Muscle of arm (tissue), 12 donors: ENCODE data around the gene PIK3C2G. TPM values are rescaled to one million over a fixed set of nuclear protein-coding genes. Genes with fewer than 3 reads are reported as not detected.
"Not testable (repeated sequence)": the region's sequence is repeated elsewhere in the genome, so short reads cannot be mapped to it uniquely, and the experiment has no call there.

Experiments
- DNase-seq: peaks from one replicate; pipeline ENCODE4 v3.0.0-alpha.2; 2013
- polyA plus RNA-seq, 12 donors: library from polyadenylated mRNA; unstranded; fragments of 120-200 nt; gene quantifications; one replicate each; pipeline ENCODE4 v1.2.1, GENCODE V29; 2013; ENCODE audit not compliant: insufficient read length in 12 of 12

The PIK3C2G gene
- polyA plus RNA-seq, 12 donors, result 0.03 to 9.1 (median 0.30) TPM; not detected in 3

DNA sequence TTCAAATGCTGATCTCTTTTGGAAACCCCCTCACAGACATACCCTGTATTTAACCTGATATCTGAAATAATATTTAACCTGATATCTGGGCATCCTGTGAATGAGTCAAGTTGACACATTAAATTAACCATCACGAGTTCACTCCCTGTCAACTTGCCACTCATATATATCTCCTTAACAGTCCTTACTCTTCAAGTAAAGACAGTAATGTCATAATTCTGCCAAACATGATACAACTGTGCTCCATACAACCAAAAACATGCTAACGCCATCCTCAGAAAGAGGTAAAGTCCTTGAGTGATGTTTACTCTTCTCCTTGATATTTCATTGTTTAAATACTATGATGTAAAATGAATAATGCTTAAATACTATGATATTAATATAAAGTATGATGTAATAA is 371.5 kb downstream of the PIK3C2G start:
- DNase-seq, result no peak

- no peak for DNase-seq
Measured at GRCh38 chr12:18634382-18634781, 373.1 kb downstream of the PIK3C2G start.

DNA sequence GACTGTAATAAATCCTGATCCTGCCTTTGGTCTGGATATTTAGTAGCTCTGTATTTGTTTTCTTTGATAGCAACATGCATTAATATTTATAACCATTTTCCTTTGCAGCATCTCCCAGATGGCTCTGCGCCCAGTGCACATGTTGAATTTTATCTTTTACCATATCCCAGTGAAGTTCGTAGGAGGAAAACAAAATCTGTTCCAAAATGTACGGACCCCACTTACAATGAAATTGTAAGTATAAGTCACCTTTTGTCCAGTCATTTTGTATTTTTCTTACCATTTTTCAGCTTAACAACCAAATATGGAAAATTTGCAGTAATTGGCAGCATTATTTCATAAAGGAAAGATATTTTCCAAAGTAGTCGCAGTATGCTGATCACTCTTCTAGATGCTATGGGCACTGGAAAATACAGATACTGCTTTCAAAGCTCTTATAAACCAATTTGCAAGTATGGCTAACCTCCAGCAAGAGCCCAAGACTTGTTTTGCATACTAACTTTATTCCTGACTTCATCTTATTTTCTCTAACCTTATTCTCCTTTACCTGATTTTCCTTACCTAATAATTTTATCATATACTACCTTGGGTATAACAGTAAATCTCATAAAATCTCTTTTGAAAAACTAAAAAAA is 379.1 kb downstream of the PIK3C2G start:
- DNase-seq, result peak; percentile 50

DNA sequence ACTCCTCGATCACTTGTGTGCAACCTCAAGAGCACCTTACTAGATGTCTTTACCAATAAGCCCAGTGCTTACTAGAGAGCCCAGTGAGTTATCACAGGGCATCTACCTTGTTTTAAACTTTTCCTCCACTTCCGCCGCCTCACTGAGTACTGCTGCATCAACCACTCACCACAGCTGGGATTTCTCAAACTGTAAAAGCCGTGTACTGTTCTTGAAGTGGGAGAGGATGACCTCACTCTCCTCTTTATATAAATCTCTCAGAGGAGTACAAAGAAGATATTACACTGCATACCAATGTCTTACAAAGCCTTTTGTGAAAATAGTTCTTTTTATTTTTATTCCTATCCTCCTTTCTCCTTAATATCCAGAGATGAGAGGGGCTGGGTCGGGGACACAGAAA is 382.4 kb downstream of the PIK3C2G start:
- peak; percentile 38 for DNase-seq

DNA sequence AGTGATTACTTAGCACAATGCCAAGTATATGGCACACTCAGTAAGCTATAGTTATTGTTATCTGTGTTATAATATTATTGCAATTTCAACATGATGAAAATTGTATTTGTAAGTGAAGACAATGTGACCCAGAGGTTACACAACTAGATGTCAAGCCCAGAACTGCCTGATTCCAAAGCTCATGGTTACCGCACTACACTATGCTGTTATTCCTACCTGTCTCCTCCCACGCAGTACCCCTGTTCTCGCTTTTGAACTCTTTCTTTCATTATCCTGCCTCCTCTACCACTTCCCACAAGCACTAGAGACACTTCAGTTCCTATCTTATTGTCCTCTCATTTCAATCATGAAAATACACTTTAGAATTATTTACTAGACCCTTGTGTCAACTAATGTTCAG is 383.2 kb downstream of the PIK3C2G start:
- DNase-seq, result no peak

- DNase-seq, result no peak
Measured at GRCh38 chr12:18646286-18646890, 385.1 kb downstream of the PIK3C2G start.

DNA sequence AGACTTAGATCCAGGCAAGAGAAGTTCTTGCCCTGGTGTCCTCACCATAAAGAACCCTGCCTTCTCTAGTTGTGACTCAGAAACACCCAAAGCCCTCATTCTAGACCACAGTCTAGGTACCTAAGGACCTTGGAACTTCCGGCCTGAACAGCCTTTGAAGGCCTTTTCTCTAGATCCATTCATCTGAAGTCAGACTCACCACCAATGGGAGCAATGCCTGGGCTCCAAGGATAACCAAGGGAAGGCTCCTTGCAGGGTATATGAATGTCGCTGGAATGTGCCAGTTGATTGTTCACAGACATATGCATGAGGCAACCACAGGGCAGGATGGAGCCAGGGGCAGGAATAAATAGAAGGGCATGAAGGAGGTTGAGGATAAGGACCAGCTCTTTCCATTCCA is 390.2 kb downstream of the PIK3C2G start:
- no peak for DNase-seq

GRCh38 chr12:18652596-18652995 is 391.3 kb downstream of the PIK3C2G start:
- no peak for DNase-seq

- DNase-seq, result no peak
Measured at GRCh38 chr12:18653465-18653864, 392.1 kb downstream of the PIK3C2G start.

GRCh38 chr12:18655351-18655750 is 394.0 kb downstream of the PIK3C2G start:
- no peak for DNase-seq

DNA sequence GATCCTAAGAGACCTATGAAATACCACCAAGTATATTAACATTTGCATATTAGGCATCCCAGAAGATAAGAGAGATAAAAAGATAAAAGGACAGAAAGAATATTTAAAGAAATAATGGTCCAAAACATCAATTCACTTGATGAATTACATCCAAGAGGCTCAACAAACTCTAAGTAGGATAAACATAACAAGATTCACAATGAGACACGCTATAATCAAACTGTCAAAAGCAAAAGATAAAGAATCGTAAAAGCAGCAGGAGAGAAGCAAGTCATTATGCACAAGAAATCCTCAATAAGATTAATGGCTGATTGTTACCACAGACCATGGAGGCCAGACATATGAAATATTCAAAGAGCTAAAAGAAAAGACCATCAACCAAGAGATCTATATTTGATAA is 396.9 kb downstream of the PIK3C2G start:
- DNase-seq, result no peak

GRCh38 chr12:18658829-18659228 is 397.5 kb downstream of the PIK3C2G start:
- DNase-seq, result no peak

GRCh38 chr12:18676141-18676540 is 414.8 kb downstream of the PIK3C2G start:
- DNase-seq, result no peak

- peak; percentile 36 for DNase-seq
Measured at GRCh38 chr12:18676996-18677588, 415.8 kb downstream of the PIK3C2G start.

- DNase-seq, result no peak
Measured at GRCh38 chr12:18681818-18682217, 420.5 kb downstream of the PIK3C2G start.

- no peak for DNase-seq
Measured at GRCh38 chr12:18683327-18684013, 422.2 kb downstream of the PIK3C2G start.

DNA sequence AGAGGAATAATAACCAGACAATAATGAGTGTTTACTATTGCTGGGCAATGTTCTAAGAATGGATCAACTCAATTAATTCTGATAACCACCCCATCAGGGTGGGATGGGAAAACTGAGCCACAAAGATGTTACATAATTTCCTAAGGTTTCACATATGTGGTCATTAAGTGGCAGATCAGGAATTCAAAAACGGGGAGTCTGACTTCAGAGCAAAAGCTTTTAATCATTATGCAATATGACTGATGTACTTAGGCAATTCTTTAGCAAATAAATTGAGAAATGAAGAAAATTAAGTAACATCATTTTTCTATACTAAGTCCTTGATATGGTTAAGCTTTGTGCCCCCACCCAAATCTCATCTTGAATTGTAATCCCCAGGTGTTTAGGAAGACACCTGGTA is 423.1 kb downstream of the PIK3C2G start:
- no peak for DNase-seq

DNA sequence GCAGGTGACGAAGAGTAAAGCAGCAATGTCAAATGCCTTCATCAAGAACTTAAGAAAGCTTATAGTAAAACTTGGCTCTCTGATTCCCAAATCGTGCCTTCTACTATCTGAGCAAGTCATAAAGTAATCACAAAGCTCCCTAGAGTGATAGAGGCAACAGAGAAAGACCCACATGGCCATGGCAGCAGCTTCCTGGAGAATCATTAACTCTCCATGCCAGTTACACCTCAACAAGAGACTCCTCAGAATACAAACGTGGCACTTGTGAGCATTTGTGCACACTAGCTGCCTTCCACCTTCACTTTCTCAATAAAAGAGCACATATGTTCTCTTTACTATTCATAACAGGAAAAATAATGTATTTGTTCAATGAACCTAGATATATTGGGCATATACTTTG is 428.5 kb downstream of the PIK3C2G start:
- DNase-seq, result no peak

DNA sequence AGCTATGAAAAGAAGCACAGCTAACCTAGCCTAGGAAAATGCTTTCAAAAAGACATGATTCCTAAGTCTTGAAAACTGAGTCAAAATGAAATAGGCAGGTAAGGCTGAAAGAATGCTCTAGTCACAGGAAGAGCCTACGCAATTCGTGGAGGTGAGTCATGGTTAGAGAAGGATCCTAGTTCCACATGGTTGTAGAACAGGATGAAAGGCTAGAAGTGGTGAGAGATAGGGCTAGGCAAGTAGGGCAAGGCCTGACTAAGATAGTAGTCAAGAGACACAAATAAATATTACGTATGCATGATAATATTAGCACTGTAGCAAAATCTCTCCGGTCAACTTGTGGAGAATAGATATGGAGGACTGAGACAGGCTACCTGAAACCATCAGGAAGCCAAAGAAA is 429.3 kb downstream of the PIK3C2G start:
- DNase-seq, result no peak

- DNase-seq, result not testable (repeated sequence)
Measured at GRCh38 chr12:18693986-18694385, 432.7 kb downstream of the PIK3C2G start.

GRCh38 chr12:18696971-18697602 is 435.8 kb downstream of the PIK3C2G start:
- DNase-seq, result no peak
